Neural cell (in vitro differentiated cells): ENCODE data around the gene SRSF12.

Source experiments
- CTCF ChIP-seq: fragments of 450-650 bp; IDR thresholded peaks from 2 replicates; pipeline ENCODE4 v1.5.1; 2014; ENCODE audit warnings: antibody characterized with exemption, mild to moderate bottlenecking, moderate library complexity; ENCODE audit not compliant: poor library complexity, severe bottlenecking
- EP300 ChIP-seq: fragments of 450-650 bp; conservative IDR thresholded peaks from 2 replicates; pipeline ENCODE4 v1.6.1; 2014; ENCODE audit warnings: antibody characterized with exemption, mild to moderate bottlenecking, moderate library complexity; ENCODE audit not compliant: poor library complexity, severe bottlenecking
- EZH2 ChIP-seq: fragments of 200-600, 300-800 bp; shearing (Covaris generic), sonication (generic); IDR thresholded peaks from 2 replicates; pipeline ENCODE4 v1.6.1; 2014; ENCODE audit warnings: antibody characterized with exemption, low read length, borderline replicate concordance, mild to moderate bottlenecking; ENCODE audit not compliant: insufficient read depth, poor library complexity, severe bottlenecking
- MXI1 ChIP-seq: fragments of 450-650 bp; conservative IDR thresholded peaks from 2 replicates; pipeline ENCODE4 v1.6.1; 2014; ENCODE audit warnings: antibody characterized with exemption, mild to moderate bottlenecking; ENCODE audit not compliant: poor library complexity, severe bottlenecking
- POLR2AphosphoS5 ChIP-seq: IDR thresholded peaks from 2 replicates; pipeline ENCODE4 v1.6.1; 2012
- REST ChIP-seq: IDR thresholded peaks from 2 replicates; pipeline ENCODE4 v1.6.1; 2012; ENCODE audit warnings: borderline replicate concordance
- SMC3 ChIP-seq: fragments of 450-650 bp; conservative IDR thresholded peaks from 2 replicates; pipeline ENCODE4 v1.6.1; 2014; ENCODE audit warnings: antibody characterized with exemption, mild to moderate bottlenecking, moderate library complexity; ENCODE audit not compliant: poor library complexity

- TF ChIP-seq CTCF (no peak), POLR2AphosphoS5 (no peak), SMC3 (no peak), REST (no peak), EZH2 (no peak), MXI1 (no peak), EP300 (no peak)
These were observed 50.1 kb downstream of the SRSF12 start for GRCh38 chr6:89067796-89068195.
